ENCODE data around the gene ELMO1.
"Not testable (repeated sequence)": the region's sequence is repeated elsewhere in the genome, so short reads cannot be mapped to it uniquely, and the experiment has no call there.

The ELMO1 gene

DNA sequence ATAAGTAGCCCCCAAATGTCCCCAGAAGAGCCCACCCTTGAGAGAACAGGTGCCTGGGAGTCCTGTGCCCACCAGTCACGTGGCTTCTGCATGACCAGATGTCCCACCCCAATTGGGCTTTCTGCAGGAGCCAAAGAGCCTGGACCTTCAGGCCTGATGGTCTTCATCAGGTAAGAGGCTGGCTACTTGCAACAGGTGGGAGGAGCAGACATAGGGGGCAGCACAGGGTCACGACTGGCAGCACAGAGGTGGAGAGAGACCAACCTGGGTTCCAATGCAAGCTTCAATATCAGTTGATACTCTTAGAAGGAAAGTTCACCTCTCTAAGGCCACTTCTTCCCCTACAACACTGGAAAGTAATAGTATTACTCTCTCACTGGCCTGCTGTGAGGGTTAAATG lies 288.0 kb downstream of the ELMO1 start:
- no peak for DNase-seq

DNA sequence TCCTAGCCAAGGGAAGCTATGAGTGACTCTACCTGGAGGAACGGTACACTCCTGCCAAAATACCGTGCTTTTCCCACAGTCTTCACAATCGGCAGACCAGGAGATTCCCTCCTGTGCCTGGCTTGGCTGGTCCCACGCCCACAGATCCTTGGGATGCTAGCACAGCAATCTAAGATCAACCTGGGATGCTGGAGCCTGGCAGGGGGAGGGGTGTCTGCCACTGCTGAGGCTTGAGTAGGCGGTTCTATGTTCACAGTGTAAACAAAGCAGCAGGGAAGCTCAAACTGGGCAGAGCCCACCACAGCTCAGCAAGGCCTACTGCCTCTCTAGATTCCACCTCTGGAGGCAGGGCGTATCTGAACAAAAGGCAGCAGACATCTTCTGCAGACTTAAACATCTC lies 295.3 kb downstream of the ELMO1 start:
- no peak for DNase-seq

DNA sequence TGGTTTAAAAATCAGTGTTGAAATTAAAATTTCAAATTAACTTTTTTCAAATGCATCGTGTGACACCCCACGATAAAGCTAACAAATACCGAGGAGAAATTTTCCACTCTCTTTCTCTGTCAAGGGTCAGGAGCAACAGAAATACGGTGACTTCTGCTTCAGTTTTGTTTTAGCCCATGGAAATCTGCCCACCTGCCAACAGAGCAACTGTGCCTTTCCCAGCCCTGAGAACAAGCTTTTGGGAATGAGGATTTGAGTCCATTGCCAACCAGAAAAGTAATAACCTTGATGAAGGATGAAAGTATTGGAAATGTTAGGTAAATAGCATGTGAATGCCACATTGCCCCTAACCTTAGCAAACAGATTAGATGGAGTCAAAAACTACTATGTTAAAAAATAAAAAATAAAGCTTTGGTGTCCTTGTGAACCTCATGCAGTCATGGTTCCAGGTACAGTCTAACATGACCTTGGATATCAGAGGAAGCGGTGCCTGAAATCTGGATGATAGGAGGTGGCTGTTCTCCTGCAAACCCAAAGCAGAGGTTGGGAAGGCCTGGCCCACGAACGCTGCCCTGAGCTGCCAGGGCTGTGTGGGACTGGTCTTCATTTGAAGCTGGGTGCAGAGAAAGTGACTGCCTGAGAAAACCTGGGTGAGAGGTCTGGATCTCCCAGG lies 296.8 kb downstream of the ELMO1 start:
- DNase-seq: no peak

DNA sequence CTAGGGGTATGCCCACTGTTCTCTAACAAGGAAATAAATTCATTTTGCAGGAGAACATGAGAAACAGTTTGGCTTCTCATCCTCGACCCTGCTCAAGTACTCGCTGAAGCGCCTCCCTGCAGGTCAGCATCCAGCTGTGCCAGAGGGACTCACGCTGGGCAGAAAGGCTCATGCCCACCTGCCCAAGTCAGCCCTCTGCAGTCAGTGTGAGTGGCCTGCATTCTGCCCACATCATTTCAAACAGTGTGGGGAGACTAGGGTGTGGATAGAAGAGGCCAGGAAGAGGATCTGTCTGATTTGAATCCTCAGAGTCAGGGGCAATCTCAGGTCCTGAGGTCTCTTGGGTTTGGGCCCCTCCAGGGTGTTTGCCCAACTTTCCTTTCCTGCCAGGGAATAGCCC lies 297.8 kb downstream of the ELMO1 start:
- no peak for DNase-seq

DNA sequence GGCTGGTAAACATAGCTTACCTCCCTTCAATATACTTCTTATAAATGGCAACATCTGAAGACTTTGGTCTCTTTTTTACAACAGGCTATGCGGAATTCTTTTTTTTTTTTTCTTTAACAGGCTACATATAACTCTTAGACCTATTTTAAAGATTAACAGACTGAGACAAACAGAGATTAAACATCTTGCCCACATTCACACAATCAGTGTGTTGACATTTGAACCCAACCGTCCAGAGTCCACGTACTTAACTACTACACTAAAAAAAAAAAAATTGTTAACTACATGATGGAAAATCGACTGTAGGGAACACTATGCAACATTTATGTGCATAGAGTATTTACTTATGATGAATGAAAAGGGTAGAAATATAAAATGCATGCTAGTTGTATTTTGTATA lies 298.5 kb downstream of the ELMO1 start:
- no peak for DNase-seq

DNA sequence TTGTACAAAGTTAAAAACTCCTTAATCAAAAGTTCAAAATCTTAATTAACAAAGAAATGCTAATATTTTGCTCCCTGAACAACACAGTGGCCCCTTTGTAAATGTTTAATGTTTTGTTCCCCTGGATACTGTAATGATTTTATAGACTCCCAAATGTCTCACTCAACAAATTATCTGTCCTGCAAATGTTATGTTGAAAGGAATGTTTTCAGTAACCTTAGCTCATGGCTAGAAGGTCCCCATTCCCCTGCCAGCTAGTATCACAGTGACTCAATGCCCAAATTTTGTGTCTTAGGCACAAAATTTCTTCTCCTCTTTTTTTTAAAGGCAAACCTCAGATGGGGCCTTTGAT lies 298.9 kb downstream of the ELMO1 start:
- DNase-seq: no peak

DNA sequence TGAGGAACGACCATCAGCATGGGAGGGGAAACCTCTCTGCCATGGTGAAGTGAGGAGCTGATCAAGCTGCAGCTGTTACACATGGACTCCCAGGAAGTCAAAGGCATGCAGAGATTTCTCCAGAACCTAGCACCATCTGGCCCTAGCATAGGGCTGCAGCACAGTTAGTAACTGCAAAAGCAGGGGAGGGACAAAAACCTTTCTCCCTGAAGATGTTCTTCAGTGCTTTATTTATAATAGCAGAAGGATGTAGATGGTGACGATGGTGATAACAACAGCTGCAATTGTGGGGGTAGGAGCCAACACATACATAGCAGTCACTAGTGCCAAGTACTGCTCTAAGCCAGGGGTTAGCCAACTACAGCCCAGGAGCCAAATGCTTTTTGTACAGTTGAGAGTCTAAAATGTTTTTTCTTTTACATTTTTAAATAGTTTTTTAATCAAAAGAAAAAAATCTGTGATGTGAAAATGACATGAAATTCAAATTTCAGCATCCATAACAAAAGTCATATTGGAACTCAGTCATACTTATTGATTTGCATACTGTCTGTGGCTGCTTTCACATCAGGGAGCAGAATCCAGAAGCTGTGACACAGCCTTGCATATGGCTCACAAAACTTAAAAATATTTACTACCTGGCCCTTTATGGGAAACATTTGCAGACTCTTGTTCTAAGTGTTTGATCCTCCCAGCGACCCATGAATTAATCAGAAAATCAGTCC lies 299.5 kb downstream of the ELMO1 start:
- DNase-seq: no peak

DNA sequence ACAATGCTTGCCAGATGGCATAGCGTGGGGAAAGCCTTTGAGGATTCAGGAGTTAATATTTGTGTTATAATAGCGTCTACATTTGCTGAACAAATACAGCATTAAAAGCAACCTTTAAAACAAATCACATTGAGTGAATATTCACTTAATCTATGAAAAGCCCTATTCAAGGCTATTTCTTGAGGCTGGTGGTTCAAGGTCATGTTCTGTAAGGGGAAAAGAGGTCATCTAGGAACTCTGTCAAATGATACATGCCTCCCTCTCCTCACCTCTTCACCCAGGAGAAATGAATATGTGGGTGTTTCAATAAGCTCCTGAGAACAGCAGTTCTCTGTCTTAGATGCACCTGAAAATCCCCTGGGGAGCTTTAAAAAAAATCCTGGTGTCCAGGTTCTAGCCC lies 303.0 kb downstream of the ELMO1 start:
- no peak for DNase-seq

DNA sequence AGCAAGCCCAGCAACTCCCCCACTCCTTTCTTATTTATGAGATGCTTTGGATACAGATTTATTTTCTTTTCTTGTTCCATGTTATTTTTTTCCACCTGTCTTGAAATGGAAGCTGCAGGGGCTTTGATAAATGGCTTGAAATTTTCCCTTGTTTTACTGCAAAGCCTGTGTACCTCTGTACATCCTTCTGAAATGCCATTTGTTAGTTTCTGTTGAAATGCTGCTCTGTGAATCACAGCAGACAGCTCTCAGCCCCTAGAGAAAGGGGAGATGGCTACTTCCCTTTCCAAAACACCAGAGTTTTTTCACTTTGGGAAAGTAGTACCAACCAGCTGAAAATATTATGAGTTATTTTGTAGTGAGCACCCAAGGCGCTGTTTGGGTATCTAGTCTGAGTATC lies 304.2 kb downstream of the ELMO1 start:
- DNase-seq: no peak

DNA sequence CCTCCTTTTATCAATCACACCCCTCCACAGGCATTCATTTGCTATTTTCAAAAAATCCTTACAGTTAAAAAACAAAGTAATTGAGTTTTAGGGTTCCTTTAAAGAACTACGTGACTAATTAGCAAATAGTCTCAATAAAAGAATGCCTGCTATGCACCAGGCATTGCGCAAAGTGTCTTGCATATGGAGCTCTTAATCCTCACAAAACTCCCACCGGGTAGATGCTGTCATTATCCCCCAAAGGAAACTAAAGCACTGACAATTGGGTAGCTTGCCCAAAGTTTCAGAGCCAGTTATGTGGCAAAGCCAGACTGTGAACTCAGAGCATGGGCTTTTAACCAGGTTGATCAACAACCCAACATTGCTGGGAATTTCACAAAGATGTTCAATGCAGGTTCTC lies 305.7 kb downstream of the ELMO1 start:
- DNase-seq: no peak

DNA sequence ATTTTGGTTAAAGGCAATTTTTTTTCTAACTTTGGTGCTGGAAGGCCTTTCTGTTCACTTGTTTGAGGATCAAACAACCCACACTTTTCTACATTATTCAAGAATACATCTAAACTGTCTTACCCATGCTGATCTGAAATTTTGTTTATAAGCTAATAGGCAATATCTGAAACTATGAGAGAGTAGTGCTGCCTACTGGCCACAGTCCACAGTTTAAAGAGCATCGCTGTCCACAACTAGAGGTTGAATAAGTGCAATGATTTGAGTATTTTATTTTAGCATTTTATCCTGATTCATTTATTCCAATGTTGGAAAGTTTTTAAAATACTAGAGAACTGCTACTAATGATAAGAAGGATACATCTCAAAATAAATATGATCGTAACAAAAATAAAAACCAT lies 306.9 kb downstream of the ELMO1 start:
- no peak for DNase-seq

DNA sequence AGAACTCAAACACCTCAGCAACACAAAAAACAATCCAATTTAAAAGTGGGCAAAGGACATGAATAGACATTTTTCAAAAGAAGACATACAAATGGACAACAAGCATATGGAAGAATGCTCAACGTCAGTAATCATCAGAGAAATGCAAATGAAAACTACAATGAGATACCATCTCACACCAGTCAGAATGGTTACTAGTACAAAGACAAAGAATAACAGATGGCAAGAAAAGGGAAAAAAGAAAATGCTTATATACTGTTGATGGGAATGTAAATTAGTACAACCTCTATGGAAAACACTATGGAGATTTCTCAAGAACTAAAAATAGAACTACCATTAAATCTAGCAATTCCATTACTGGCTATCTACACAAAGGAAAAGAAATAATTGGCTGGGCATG lies 314.8 kb downstream of the ELMO1 start:
- not testable (repeated sequence) for DNase-seq

DNA sequence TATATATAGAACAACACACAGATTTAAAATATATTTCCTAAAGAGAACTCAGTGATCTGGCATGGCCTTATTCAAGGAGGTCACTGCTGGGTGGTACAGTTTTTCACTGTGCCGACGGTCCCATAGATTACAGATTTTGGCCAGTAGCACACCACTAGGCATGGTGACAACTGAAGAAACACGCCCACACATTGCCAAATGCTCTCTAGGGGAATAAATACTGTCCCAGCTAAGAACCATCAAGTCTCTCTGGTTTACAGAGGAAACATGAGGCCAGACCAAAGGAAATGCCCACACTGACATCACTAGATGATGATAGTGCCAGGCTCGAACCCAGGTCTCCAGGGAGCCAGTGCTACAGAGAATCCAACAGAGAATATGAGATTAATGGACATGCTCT lies 316.8 kb downstream of the ELMO1 start:
- DNase-seq: no peak

DNA sequence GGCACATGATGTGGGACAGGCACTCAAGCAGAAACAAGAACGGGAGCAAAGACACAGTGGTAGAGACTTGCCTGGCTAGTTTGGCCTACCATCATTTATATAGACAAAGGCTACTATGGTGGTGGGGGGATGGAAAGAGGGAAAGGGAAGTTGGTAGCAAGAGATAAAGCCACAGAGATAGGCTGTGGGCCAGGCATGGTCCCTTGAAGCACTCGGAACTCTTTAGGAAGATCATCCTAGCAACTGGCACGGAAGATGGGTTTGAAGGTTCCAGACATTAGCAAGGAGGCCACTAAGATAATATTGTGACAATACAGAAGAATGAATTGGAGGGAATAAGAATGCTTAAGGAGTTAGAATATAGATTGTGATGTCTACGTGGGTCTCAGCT lies 319.6 kb downstream of the ELMO1 start:
- no peak for DNase-seq

DNA sequence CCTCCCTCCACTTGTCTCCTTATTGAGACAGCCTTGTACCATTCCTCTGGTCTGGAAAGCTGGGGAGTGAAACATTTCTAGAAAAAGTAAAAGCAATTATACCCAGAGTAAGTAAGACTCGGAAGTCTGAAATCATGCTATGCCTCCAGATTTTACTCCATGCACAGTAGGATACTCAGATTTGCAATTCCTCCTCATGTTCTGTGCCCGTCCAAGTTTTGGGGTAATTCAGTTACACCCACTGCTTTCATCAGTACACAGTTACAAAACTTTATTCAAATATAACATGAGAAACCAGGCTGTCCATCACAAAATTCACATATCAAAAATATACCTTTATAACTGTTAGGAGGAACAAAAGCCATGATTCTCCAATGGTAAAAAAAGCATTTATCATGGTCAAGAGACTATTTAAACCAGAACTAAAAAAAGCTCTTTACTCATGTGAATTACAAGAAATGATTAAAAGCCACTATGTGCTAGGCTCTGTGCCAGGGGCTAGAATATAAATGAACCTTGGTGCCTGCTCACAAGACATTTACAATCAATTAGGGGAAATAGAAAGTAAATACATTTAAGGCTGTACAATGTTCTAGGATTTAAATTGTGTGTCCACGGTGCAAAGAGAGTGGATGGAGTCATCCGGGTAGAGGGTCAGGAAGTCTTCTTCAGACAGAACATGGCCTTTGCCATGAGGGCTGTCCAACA lies 320.2 kb downstream of the ELMO1 start:
- no peak for DNase-seq

DNA sequence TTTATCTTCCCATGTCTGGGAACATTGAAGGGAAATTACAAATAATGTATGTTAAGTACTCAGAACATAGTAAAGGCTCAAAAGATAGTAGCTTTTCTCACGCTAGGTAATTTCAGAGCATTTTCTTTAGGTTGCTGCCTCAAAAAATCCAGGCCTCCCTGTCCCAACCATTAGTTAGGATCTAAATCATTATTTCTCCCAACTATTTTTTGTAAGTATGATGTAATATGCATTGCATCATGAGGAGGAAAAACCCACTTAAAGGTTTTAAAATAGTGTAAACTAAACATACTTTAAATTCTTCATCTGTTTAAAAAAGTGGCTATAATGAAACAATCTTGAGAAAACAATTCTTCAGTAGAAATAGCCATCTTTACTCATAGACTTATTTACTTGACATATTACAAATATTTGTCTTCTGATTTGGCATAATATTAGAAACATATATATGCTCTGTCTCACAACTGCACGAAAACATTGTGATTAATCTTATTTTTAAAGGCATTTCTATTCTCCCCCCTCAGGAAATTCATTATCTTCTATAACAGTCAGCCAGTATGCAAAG lies 329.3 kb downstream of the ELMO1 start:
- DNase-seq: no peak

DNA sequence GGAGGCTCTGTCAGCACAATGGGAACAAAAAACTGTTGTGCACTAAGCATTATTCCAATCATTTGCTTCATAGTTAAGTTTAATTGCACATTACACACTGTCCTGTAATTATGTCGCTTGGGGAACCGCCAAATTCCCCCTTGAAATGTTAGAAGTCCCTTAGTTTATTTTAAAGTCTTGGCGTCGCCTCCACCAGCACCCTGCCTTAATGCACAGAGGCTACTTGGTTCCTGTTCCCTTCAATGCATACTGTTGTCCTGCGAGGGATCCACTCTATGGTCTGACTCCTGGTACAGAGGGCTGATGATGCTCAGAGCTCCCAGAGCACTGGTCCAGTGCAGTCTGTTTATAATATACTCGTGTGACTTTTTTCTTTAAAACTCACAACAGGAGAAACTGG lies 330.7 kb downstream of the ELMO1 start:
- DNase-seq: no peak

DNA sequence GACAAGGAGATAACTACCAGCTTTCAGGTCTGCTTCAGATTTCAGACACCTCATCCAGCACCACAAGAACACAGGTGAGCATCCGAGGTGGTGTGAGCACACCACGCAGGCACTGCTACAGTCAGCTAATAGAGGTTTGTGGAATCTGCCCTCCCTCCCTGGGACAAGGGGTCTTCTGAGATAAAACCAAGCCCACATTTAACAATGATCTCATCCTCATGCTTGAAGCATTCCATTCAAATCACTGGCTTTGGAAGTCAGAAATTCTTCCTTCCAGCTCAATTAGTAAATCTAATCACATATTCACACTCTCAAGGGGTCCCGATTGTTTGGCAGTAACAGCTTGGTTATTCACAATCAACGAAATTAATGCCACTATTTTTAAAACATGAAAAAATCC lies 331.4 kb downstream of the ELMO1 start:
- DNase-seq: no peak

DNA sequence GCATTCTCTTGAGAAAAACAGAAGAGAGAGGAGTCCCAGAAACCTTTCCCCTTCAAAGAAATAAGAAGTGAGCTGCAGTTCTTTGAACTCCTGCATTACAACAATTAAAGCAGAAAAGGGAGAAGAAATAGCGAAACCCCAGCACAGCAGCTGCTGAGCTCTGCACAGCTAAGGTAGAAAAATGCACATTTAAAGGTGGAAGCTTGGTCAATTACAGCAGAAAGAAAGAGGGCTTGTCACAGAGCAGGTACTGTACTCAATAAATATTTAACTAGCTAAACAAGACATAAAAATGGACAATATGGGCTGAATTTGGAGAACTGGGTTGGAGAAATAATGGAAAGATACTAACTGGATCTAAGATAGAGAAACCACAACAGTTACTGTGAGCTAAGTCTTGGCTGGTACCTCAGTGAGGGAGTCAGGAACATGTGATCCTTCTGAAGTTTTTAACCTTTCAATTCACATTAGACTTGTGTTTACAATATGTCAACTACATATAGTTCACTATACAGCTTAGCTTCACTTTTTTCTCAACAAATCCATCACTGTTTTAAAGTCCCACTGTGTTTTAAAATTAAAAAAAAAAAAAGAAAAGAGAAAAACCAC lies 332.5 kb downstream of the ELMO1 start:
- DNase-seq: no peak

DNA sequence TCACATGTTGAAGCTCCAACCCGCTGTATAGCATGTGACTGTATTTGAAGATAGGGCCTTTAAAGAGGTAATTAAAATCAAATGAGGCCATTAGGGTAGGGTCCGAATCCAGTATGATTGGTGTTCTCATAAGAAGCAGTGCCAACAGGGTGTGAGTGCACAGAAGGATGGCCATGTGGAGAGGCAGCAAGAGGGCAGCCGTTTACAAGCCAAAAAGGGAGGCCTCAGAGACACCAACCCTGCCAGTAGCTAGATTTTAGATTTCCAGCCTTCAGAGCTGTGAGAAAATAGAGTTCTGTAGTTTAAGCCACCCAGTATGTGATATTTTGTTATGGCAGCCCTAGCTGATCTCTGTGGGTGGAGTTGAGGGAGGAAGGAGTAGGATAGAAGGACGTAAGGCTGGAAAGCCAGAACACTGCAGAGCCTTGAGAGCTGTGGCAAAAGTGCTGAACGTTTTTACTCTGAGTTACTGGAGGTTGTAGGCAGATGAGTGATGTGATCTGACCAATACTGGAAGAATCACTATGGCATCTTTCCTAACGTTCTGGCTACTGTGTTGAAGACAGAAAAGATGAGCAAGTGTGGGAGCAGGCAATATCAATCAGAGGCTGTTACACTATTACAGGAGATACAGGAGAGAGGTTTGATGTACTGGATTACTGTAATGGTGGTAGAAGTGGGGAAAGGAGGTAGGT lies 334.9 kb downstream of the ELMO1 start:
- no peak for DNase-seq

DNA sequence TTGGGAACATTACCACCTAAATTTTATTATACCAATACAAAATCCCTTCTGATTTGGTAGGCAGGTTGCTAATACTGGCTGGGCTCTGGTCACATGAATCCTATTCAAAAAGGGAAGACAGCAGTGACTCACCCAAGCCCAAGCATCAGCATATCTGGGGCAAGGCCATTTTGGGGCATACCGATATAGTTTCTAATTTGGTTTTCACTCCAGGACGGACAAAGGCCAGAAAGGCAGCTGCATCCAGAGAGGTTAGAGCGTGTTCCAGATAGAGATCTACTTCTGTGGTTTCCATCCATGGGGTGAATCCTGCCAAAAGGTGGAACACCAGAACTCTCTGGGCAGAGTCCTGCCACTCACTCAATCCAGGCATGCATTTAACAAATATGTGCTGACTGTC lies 335.8 kb downstream of the ELMO1 start:
- no peak for DNase-seq

DNA sequence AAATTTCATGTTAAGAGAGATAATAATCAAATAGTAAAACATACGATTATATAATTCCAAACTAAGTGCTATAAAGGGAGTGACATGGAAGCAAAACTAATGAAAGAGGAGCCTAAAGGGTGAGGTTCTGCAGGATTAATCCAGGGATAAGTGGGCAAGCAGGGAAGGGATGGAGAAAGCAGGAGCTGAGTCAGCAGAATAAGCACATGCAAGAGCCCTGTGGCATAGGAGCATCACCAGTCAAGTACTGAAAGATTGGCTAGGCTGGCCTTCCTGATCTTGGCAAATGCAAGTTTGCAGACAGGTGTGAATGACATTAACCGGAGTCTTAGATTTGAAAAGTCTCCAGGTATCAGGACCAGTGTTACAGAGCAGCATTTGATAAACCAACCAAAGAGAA lies 336.4 kb downstream of the ELMO1 start:
- no peak for DNase-seq

DNA sequence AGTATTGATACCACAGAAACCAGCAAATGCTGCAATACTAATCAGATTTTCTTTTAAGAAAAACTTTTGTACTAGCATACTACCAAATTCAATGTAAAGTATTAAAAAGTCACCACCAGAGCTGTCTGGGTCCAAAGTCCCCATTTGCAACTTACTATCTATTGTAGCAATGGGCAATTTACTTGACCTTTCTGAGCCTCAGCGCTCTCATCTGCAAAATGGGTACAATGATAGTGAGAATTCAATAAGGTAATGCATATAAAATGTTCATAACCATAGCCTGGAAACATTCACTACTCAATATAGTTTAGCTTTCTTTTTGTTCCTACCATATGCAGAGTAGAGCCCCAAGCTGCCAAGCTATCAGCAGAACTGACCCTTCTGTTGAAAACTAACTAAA lies 337.2 kb downstream of the ELMO1 start:
- no peak for DNase-seq

Measured in activated CD4-positive, alpha-beta T cell treated with anti-CD3 and anti-CD28 coated beads, Interleukin-2, amount 50 U/mL, for 1 hour (primary cell).